ENCODE data around the gene L3MBTL2. TPM values are rescaled to one million over a fixed set of nuclear protein-coding genes. Genes with fewer than 3 reads are reported as not detected.

L3MBTL2 gene
- total RNA-seq, 3 donors from 2014 or later, result 17.7 to 25.0 (median 18.9) TPM

DNA sequence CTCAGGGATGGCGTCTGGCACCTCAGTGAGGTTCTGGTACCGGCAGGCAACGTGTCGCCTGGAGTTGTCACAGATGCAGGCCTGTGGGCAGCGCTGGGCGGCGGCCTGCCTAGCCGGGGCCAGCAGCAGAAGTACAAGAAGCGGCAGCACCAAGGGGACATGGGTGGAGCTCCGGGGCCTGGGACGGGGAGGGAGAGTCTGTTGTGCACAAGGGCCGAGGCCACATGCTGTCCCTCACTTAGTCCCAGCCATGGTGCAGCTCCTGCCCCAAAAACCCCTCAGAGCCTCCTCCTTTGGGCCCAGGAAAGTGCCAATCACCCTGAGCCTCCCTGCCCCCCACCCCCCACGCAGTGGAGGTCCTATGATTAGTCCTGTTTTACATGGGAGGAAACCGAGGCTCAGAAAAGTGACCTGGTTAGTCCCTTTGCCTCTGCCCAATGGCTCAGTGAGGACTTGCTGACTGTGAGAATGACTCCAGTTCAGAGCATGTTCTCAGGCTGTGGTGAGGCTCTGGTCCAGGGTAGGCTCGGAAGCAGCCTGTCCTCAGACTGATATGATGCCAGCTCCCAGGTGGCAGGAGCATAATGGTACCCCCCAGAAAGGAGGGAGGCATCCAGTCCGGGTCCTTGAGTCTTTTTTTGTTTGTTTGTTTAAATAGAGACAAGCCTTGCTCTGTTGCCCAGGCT is 34.5 kb downstream of the L3MBTL2 start:
- intact Hi-C loops (cut with DNase I, micrococcal nuclease), result no loop called here
- H3K4me3 ChIP-seq, result no peak overlapping the region
- TF ChIP-seq, protein P1, sequence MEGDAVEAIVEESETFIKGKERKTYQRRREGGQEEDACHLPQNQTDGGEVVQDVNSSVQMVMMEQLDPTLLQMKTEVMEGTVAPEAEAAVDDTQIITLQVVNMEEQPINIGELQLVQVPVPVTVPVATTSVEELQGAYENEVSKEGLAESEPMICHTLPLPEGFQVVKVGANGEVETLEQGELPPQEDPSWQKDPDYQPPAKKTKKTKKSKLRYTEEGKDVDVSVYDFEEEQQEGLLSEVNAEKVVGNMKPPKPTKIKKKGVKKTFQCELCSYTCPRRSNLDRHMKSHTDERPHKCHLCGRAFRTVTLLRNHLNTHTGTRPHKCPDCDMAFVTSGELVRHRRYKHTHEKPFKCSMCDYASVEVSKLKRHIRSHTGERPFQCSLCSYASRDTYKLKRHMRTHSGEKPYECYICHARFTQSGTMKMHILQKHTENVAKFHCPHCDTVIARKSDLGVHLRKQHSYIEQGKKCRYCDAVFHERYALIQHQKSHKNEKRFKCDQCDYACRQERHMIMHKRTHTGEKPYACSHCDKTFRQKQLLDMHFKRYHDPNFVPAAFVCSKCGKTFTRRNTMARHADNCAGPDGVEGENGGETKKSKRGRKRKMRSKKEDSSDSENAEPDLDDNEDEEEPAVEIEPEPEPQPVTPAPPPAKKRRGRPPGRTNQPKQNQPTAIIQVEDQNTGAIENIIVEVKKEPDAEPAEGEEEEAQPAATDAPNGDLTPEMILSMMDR (IDR thresholded peaks at IDR 0.05), result no peak
- ATAC-seq (no peak), DNase-seq (no peak)
- H3K36me3 ChIP-seq (ENCODE audit: low read depth), result no peaks in the 10 kb centered on the region
- peaks cover 11% of the 10 kb centered on the region for H3K4me1 ChIP-seq (ENCODE audit: low read depth)
- H3K9me3 ChIP-seq, result no peaks in the 10 kb centered on the region

DNA sequence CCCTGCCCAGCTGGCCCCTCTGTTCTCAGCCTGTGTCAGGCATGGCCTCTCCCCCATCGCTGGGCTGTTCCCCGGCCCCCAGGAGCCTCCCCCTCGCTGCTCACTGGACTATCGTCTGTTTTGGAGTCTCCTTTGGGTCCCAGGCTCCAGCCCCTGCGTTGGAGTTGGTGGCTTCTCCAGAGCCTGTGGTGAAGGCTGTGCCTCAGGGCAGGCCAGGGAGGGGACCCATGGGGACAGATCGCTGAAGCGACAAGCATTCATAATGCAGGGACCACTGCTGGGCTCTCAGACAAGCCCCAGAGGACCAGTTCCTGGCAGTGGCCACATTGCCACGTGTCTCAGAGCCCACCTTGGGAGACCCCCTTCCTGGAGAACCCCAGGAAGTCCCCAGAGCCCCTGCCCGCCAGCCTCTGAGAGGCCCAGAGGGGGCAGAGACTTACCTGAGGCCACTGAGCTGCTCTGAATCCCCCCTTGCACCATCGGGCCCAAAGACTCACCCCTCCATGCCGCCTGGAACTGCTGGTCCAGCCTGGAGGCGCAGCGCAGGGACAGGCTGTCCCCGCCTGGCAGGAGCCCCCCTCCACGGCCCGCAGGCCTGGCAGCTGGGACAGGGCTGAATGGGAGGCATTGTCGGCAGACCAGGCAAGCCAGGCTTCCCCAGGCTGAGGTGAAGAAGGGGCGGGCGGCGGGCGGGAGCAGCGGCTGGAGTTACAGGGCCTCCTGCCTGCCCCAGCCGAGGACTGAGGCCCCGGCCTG is 35.4 kb downstream of the L3MBTL2 start, which contains the start of gene CHADL:
Gene CHADL (minus strand): TSS at position 555 of the 756 bp plus-strand sequence. CDS start 50 bp downstream, at position 505.
- TF ChIP-seq, protein P1 (IDR thresholded peaks at IDR 0.05), result no peak
- H3K4me3 ChIP-seq, result no peak within 1 kb of the TSS
- no peak for DNase-seq
- no peak for ATAC-seq
- intact Hi-C loops (cut with DNase I, micrococcal nuclease), result no loop called here
- no peaks in the 10 kb centered on the region for H3K9me3 ChIP-seq
- peaks cover 11% of the 10 kb centered on the region for H3K4me1 ChIP-seq (ENCODE audit: low read depth)
- H3K36me3 ChIP-seq (ENCODE audit: low read depth), result no peaks in the 10 kb centered on the region

DNA sequence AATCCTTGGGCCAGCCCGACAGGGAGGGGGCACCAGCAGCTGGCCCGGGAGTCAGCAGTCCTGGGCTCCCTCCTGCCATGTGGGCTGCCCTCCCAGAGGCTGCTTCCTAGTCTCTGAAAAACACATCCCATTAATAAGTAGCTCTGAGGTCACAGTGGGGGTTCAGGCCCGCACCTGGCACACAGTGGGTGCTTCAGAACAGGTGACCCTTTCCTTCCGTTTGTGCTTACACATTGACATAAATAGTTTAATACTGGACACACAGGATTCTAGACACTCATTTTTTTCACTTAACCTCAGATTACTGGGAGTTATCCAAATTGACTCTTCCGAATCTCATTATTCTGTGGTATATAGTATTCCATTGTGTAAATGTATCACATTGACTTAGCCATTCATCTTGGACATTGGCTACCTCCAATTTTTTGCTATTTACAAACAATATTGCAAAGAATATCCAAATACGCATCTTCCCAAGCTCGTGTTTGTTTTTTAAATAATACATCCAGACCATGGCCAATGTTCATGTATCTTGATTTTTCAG is 36.1 kb downstream of the L3MBTL2 start:
- TF ChIP-seq, protein P1 (IDR thresholded peaks at IDR 0.05), result no peak
- intact Hi-C loops (cut with DNase I, micrococcal nuclease), result no loop called here
- DNase-seq (no peak), ATAC-seq (no peak)
- H3K9me3 ChIP-seq, result no peaks in the 10 kb centered on the region
- H3K36me3 ChIP-seq (ENCODE audit: low read depth), result no peaks in the 10 kb centered on the region
- H3K4me3 ChIP-seq, result no peak overlapping the region
- peaks cover 11% of the 10 kb centered on the region for H3K4me1 ChIP-seq (ENCODE audit: low read depth)

DNA sequence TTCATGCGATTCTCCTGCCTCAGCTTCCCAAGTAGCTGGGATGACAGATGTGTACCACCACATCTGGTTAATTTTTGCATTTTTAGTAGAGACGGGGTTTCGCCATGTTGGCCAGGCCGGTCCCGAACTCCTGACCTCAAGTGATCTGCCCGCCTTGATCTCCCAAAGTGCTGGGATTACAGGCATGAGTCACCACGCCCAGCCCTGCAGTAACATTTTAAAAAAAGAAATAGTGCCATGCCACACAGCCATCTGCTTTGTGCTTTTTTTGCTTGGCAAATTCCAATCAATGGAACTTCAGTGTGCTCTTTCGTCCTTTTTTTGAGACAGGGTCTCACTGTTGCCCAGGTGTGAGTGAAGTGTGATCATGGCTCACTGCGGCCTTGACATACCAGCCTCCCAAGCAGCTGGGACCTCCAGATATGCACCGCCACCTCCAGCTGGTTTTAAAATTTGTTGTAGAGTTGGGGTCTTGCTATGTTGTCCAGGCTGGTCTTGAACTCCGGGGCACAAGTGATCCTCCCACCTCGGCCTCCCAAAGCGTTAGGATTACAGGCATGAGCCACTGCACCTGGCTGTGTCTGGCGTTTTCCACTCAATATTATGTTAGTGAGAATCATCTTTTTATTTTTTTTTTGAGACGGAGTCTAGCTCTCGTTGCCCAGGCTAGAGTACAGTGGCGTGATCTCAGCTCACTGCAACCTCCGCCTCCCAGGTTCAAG is 37.4 kb downstream of the L3MBTL2 start:
- TF ChIP-seq, protein P1 (IDR thresholded peaks at IDR 0.05), result no peak
- DNase-seq, result no peak
- no peak overlapping the region for H3K4me3 ChIP-seq
- no peaks in the 10 kb centered on the region for H3K36me3 ChIP-seq (ENCODE audit: low read depth)
- ATAC-seq, result no peak
- peaks cover 4% of the 10 kb centered on the region for H3K4me1 ChIP-seq (ENCODE audit: low read depth)
- H3K9me3 ChIP-seq, result no peaks in the 10 kb centered on the region
- intact Hi-C loops (cut with DNase I, micrococcal nuclease), result no loop called here

DNA sequence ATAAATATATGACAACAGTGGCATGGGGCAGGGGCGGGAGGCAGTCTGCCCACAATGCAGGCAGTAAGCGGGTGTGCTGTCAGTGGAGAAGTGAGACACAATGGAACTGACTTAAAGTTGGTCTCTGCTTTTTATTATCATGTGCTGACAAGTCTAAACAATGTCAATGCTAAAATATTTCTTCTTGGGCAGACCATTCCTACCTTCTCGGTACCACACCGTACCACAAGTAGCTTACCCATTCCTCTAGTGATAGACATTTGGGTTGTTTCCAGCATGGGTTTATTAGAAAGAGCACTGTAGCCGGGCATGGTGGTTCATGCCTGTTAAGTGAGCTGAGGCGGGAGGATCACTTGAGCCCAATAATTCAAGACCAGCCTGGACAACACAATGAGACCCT is 38.2 kb downstream of the L3MBTL2 start:
- Histone ChIP-seq H3K9me3 (no peaks in the 10 kb centered on the region), H3K4me1 (ENCODE audit: low read depth) (no peaks in the 10 kb centered on the region), H3K4me3 (no peak overlapping the region), H3K36me3 (ENCODE audit: low read depth) (no peaks in the 10 kb centered on the region)
- TF ChIP-seq, protein P1 (IDR thresholded peaks at IDR 0.05), result no peak
- DNase-seq (no peak), ATAC-seq (no peak)
- intact Hi-C loops (cut with DNase I, micrococcal nuclease), result no loop called here
